Right lobe of liver (tissue), 6 donors: ENCODE results near the gene COX10. TPM values are rescaled to one million over a fixed set of nuclear protein-coding genes. Genes with fewer than 3 reads are reported as not detected.

Source experiments
- ATAC-seq, 4 donors: fragments of 200-7000 bp; cut with Tn5 transposase; one replicate each; pipeline ENCODE4 v1.9.1; 2020; ENCODE audit warnings: mild to moderate bottlenecking in 4 of 4, moderate library complexity in 4 of 4
- DNase-seq, 3 donors: peaks; one replicate each; pipeline ENCODE4 v3.0.0-alpha.2; 2020
- H3K27ac ChIP-seq, 3 donors: fragments of 200-600 bp; one replicate each; pipeline ENCODE4 v1.8.0; 2022
- H3K27me3 ChIP-seq, 2 donors: fragments of 200-600 bp; one replicate each; pipeline ENCODE4 v1.8.0; 2022
- H3K36me3 ChIP-seq, 4 donors: fragments of 200-600 bp; sonication (generic) in 1 of 4; one replicate each; pipeline versions ENCODE4 v1.5.1 to v1.8.0; 2017 to 2022; ENCODE audit warnings: control low read depth in 1 of 4
- H3K4me1 ChIP-seq, 4 donors: fragments of 200-600 bp; sonication (generic) in 1 of 4; one replicate each; pipeline versions ENCODE4 v1.5.1 to v1.8.0; 2017 to 2022; ENCODE audit warnings: control low read depth in 1 of 4
- H3K4me3 ChIP-seq, 3 donors: fragments of 200-600 bp; one replicate each; pipeline ENCODE4 v1.8.0; 2022
- H3K9me3 ChIP-seq, 4 donors: fragments of 200-600 bp; sonication (generic) in 1 of 4; one replicate each; pipeline versions ENCODE4 v1.5.1 to v1.8.0; 2017 to 2022; ENCODE audit warnings: control low read depth in 1 of 4
- POLR2A ChIP-seq: fragments of 450-650 bp; IDR thresholded peaks from one replicate; pipeline ENCODE4 v1.6.1; 2017; ENCODE audit warnings: antibody characterized with exemption, mild to moderate bottlenecking
- WGBS: methylation state at CpG from one replicate; pipeline ENCODE4 v1.1.6; 2018; ENCODE audit warnings: low coverage, low lambda C conversion rate; ENCODE audit not compliant: insufficient coverage; ENCODE audit errors: missing lambda C conversion rate; 5-methylcytosine and 5-hydroxymethylcytosine counted together
- intact Hi-C, 2 donors: fragments of 100-400 bp; cut with DNase I; formaldehyde crosslinking; loops; one replicate each; pipeline versions ENCODE4 v1.11.2 to v1.14.1; 2022
- total RNA-seq, 6 experiments: library from RNA; depleted of rRNA in 2 of 6; stranded (reverse); fragments of >200 nt in 2 of 6; fragmentation: NEBNext Ultra II Directional in 3 of 6; extraction: Animal tissue kit (Norgen Biotek cat#: 25700) in 3 of 6; gene quantifications; one replicate each; pipeline versions ENCODE4 v1.1.0 to v1.2.4, GENCODE V29; 2016 to 2023
- TF ChIP-seq, protein P1 (sequence below), 4 donors: fragments of 200-600 bp in 3 of 4; fragments of 450-650 bp in 1 of 4; IDR thresholded peaks; one replicate each; pipeline versions ENCODE4 v1.5.1 to v1.8.0; 2016 to 2022; ENCODE audit warnings: antibody characterized with exemption in 4 of 4, mild to moderate bottlenecking in 2 of 4
- donor health status: DM: no; HTN: yes; CAD: no.
- donor health status: DM: no; HTN: no; CAD: no.
- donor health status: DM: no; HTN: no; CAD: no.
- donor health status: DM: no; HTN: yes; CAD: no.
- donor health status: DM: no; HTN: yes; CAD: no.

Gene COX10
- total RNA-seq, 6 experiments from 2014 or later: 6.8 to 23.0 (median 9.0) TPM

DNA sequence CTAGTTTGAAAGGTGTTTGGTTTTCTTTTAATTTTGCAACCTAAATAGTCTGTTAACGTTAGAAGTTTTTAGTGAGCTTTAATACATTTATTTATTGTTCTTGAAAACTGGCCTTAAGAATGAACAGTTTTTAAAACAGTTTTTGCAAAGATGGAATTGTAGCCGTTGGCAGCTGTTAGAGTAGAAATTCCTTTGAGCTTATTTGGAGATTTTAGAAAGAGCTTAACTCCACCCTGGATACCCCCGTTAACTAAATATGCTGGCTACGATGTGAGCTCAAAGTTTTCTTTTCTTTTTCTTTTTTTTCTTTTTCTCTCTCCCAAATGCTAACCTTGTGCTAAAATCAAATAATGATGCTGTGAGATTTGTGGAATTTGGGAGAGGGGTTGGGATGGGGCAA lies 75.2 kb downstream of the COX10 start:
- Histone ChIP-seq H3K27me3 (no peaks in the 10 kb centered on the region), H3K4me3 (no peak overlapping the region), H3K36me3 (no peaks in the 10 kb centered on the region), H3K4me1 (no peaks in the 10 kb centered on the region), H3K9me3 (no peaks in the 10 kb centered on the region), H3K27ac (no peak overlapping the region)
- WGBS: 96% methylated on average over 4 of the region's 4 CpGs
- DNase-seq (no peak), ATAC-seq (no peak)
- TF ChIP-seq, protein P1, sequence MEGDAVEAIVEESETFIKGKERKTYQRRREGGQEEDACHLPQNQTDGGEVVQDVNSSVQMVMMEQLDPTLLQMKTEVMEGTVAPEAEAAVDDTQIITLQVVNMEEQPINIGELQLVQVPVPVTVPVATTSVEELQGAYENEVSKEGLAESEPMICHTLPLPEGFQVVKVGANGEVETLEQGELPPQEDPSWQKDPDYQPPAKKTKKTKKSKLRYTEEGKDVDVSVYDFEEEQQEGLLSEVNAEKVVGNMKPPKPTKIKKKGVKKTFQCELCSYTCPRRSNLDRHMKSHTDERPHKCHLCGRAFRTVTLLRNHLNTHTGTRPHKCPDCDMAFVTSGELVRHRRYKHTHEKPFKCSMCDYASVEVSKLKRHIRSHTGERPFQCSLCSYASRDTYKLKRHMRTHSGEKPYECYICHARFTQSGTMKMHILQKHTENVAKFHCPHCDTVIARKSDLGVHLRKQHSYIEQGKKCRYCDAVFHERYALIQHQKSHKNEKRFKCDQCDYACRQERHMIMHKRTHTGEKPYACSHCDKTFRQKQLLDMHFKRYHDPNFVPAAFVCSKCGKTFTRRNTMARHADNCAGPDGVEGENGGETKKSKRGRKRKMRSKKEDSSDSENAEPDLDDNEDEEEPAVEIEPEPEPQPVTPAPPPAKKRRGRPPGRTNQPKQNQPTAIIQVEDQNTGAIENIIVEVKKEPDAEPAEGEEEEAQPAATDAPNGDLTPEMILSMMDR (IDR thresholded peaks at IDR 0.05): no peak
- intact Hi-C loops: no loop called here

DNA sequence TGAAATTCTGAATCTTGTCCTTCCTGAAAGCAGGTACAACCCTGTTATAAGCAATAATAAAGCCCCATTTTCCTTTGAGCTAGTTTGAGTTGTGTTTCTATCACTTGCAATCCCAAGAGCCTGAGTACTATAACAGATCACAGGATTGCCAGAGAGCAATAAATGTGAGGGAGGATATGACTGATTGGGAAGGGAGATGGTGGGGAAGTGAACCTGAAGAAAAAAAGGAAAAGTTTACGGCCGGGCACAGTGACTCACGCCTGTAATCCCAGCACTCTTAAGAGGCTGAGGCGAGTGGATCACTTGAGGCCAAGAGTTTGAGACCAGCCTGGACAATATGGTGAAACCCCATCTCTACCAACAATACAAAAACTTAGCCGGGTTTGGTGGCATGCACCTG lies 80.4 kb downstream of the COX10 start:
- ATAC-seq: no peak

DNA sequence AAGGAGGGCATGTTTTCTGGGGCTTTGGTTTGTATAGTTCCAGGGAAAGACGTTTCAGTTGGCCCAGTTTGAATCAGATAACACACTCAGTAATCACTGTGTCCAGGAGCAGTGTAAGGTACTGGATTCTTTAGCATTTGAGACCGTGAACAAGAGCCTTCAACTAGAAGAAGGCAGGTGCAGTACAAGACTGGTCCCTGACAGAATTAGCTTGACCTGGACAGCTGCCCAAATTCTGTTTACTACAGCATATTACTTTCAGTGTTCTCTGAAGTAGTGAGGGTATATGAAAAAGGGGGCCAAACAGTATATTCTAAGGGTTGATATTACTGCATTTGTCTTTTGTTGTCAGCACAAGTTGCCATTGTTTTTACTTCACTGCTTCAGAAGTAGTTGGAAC lies 81.3 kb downstream of the COX10 start:
- no peak overlapping the region for H3K27ac ChIP-seq
- H3K27me3 ChIP-seq: no peaks in the 10 kb centered on the region
- H3K9me3 ChIP-seq: no peaks in the 10 kb centered on the region
- DNase-seq (no peak), ATAC-seq (no peak)
- TF ChIP-seq POLR2A: no peak
- TF ChIP-seq, protein P1 (IDR thresholded peaks at IDR 0.05): no peak
- no peak overlapping the region for H3K4me3 ChIP-seq
- no peaks in the 10 kb centered on the region for H3K4me1 ChIP-seq
- intact Hi-C loops: no loop called here
- WGBS: 0% methylated on average over 1 of the region's 2 CpGs
- H3K36me3 ChIP-seq: no peaks in the 10 kb centered on the region

More for the DNA sequence above, 80.4 kb downstream of the COX10 start:
- intact Hi-C loops: no loop called here
- H3K9me3 ChIP-seq: no peaks in the 10 kb centered on the region
- no peaks in the 10 kb centered on the region for H3K4me1 ChIP-seq
- no peak for TF ChIP-seq POLR2A
- TF ChIP-seq, protein P1 (IDR thresholded peaks at IDR 0.05): no peak
- WGBS: 98% methylated on average over 4 of the region's 5 CpGs
- no peak overlapping the region for H3K27ac ChIP-seq
- H3K36me3 ChIP-seq: no peaks in the 10 kb centered on the region
- no peak overlapping the region for H3K4me3 ChIP-seq
- no peak for DNase-seq
- no peaks in the 10 kb centered on the region for H3K27me3 ChIP-seq

DNA sequence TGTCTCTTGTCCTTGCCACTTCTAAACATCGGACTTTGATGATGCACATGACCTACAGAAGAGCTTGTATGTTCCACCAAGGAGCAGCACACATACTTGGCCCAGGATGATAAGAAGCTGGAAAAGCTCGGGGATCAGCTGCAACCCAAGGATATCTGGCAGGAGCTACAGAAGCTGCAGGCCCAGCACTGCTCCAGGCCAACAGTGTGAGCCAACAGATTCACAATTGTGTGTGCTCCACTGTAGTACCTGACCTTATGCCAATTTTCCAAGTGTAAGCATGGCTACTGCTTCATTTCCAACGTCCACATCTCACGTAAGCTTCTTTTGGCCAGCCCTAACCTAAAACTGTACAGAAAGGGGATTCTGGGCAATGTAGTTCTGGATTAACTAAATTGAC lies 83.4 kb downstream of the COX10 start:
- Histone ChIP-seq H3K27ac (no peak overlapping the region), H3K36me3 (no peaks in the 10 kb centered on the region), H3K27me3 (no peaks in the 10 kb centered on the region), H3K4me3 (no peak overlapping the region), H3K9me3 (no peaks in the 10 kb centered on the region), H3K4me1 (no peaks in the 10 kb centered on the region)
- 59% methylated on average over 3 of the region's 4 CpGs for WGBS
- ATAC-seq (no peak), DNase-seq (no peak)
- intact Hi-C loops: no loop called here
- TF ChIP-seq POLR2A: no peak
- TF ChIP-seq, protein P1 (IDR thresholded peaks at IDR 0.05): no peak

DNA sequence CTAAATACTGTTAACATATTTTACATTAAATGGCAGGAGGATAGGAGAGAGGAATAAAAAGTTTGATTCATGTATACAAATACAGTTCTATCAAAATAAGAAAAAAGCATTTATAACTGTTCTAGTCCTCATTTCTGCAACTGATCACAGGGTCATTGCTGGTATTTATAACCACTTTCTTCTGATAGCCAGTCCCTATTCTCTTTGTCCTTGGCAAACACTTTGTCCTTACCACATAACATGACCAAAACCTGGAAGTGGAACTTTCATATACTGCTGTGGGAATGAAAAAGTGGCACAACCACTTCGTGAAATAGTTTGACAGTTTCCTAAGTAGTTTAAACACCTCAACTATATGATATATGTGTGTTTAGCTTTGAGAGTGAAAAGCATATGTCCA lies 84.1 kb downstream of the COX10 start:
- H3K4me3 ChIP-seq: no peak overlapping the region
- no peak overlapping the region for H3K27ac ChIP-seq
- 69% methylated on average over 1 of the region's 1 CpG for WGBS
- no peaks in the 10 kb centered on the region for H3K9me3 ChIP-seq
- TF ChIP-seq, protein P1 (IDR thresholded peaks at IDR 0.05): no peak
- TF ChIP-seq POLR2A: no peak
- no peaks in the 10 kb centered on the region for H3K36me3 ChIP-seq
- no peaks in the 10 kb centered on the region for H3K4me1 ChIP-seq
- ATAC-seq (no peak), DNase-seq (no peak)
- intact Hi-C loops: no loop called here
- H3K27me3 ChIP-seq: no peaks in the 10 kb centered on the region
